ENCODE results near the gene TPD52L1. TPM values are rescaled to one million over a fixed set of nuclear protein-coding genes. Genes with fewer than 3 reads are reported as not detected.

TPD52L1 gene
- total RNA-seq, 6 experiments from 2014 or later: 36.8 to 119 (median 47.7) TPM

DNA sequence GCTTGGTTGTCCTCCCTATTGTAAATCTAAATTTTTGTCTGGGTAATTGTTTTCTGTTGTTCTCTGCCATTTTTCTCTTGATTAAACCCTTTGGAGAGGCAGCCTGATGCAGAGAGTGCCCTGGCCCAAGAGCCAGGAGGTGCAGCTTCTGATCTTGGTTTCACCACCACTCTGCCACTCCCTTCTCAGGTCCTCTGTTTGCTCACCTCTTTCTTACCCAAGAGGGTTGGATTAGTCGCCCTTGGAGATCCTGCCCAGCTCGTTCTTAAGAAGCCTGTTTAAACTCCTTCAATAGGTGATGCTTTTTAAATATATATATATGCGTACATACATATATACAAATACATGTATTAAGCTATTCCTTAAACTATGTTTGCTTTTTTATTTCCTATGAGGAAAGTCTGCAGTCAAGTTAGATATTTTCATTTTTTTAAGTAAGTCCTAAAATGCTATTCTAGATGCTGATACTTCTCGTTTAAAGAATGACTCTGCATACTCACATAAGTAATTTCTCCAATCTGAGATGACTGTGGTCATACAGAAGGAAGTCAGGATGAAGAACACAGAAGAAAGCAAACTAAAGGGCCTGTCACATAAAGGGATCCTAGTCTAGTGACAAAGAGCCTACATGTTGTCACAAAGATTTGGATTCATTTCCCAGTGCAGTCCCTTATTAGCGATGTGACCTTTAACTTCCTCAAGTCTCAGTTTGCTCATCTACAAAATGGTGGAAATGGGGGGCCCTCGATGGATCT, 19.9 kb downstream of the TPD52L1 start:
- intact Hi-C loops (cut with DNase I): no loop called here
- Histone ChIP-seq H3K9me3 (no peaks in the 10 kb centered on the region), H3K27me3 (no peaks in the 10 kb centered on the region), H3K36me3 (no peaks in the 10 kb centered on the region), H3K4me3 (no peak overlapping the region), H3K4me1 (peaks cover 0 to 11% (median 5%) of the 10 kb centered on the region in 4 donors), H3K27ac (no peak overlapping the region)
- TF ChIP-seq POLR2A (IDR thresholded peaks at IDR 0.05): no peak
- no peak for TF ChIP-seq CTCF (IDR thresholded peaks at IDR 0.05)
- 77% methylated on average over 6 of the region's 6 CpGs for WGBS (ENCODE audit: insufficient coverage, low coverage, low lambda C conversion rate, missing lambda C conversion rate)
- ATAC-seq: no peak
- no peak for DNase-seq

- 0% methylated on average over 1 of the region's 1 CpG for WGBS (ENCODE audit: insufficient coverage, low coverage, low lambda C conversion rate, missing lambda C conversion rate)
- peak overlapping the region in 1 of 3 donors; percentile 15 for H3K27ac ChIP-seq
- TF ChIP-seq CTCF (IDR thresholded peaks at IDR 0.05) (no peak), POLR2A (IDR thresholded peaks at IDR 0.05) (no peak)
- H3K4me3 ChIP-seq: no peak overlapping the region
- H3K36me3 ChIP-seq: no peaks in the 10 kb centered on the region
- DNase-seq (peak; percentile 35 to 80 (median 62)), ATAC-seq (peak; percentile 97 to 99 (median 98))
- intact Hi-C loops (cut with DNase I): no loop called here
- no peaks in the 10 kb centered on the region for H3K9me3 ChIP-seq
- H3K27me3 ChIP-seq: no peaks in the 10 kb centered on the region
- peaks cover 0 to 11% (median 5%) of the 10 kb centered on the region in 4 donors for H3K4me1 ChIP-seq
These were observed 21.1 kb downstream of the TPD52L1 start for GRCh38 chr6:125174626-125175025.

- H3K27me3 ChIP-seq: no peaks in the 10 kb centered on the region
- no peaks in the 10 kb centered on the region for H3K9me3 ChIP-seq
- DNase-seq: no peak
- no peak for ATAC-seq
- H3K27ac ChIP-seq: no peak overlapping the region
- H3K4me3 ChIP-seq: no peak overlapping the region
- peaks cover 0 to 11% (median 2%) of the 10 kb centered on the region in 4 donors for H3K4me1 ChIP-seq
- 64% methylated on average over 1 of the region's 1 CpG for WGBS (ENCODE audit: insufficient coverage, low coverage, low lambda C conversion rate, missing lambda C conversion rate)
- TF ChIP-seq CTCF (IDR thresholded peaks at IDR 0.05): no peak
- no peak for TF ChIP-seq POLR2A (IDR thresholded peaks at IDR 0.05)
- H3K36me3 ChIP-seq: no peaks in the 10 kb centered on the region
- intact Hi-C loops (cut with DNase I): no loop called here
These were observed 22.0 kb downstream of the TPD52L1 start for GRCh38 chr6:125175466-125176048.

DNA sequence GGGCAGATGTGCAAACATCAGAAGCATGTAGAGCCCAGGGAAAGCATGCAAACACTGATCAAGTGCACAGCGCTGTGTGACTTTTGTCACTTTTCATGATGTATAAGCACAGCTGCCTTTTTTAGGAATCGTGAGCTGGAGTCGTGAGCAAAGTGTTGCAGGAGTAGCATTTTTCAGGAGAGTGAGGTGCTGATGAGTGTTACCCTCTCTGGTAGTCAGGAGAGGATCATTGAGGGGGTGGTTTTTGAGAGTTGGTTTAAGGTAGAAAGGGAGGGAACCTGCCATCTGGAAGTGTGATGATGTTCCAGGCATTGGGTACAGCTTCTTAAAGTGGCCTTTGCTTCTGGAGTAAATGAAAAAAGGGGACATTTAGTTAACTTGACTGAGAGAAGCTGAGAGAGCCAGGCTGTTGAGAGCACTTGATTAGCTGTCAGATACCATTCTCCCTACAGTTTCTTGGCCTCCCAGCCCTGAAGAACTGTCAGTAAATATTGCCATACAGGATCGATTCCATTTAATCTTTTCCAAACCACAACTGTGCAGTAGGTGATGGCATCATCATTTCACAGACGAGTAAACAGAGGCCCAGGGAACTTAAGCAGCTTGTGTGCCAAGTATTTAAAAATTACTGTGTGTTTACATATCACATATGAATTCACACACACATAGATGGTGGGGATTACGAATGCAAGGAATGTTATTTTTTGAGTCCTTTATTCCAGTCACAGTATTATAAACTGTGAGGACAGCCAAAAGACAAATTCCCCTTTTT, 28.9 kb downstream of the TPD52L1 start:
- intact Hi-C loops (cut with DNase I): no loop called here
- peaks cover 0 to 13% (median 8%) of the 10 kb centered on the region in 4 donors for H3K4me1 ChIP-seq
- no peaks in the 10 kb centered on the region for H3K36me3 ChIP-seq
- H3K27me3 ChIP-seq: no peaks in the 10 kb centered on the region
- ATAC-seq: peak; percentile 88 to 97 (median 96)
- H3K9me3 ChIP-seq: no peaks in the 10 kb centered on the region
- TF ChIP-seq POLR2A (IDR thresholded peaks at IDR 0.05) (no peak), CTCF (IDR thresholded peaks at IDR 0.05) (no peak)
- 44% methylated on average over 6 of the region's 6 CpGs for WGBS (ENCODE audit: insufficient coverage, low coverage, low lambda C conversion rate, missing lambda C conversion rate)
- no peak for DNase-seq
- H3K4me3 ChIP-seq: no peak overlapping the region
- no peak overlapping the region for H3K27ac ChIP-seq

Data from right lobe of liver (tissue), 6 donors.